DMS 273 (cell line): ENCODE results near the gene CDC42EP5.
"Not testable (repeated sequence)": the region's sequence is repeated elsewhere in the genome, so short reads cannot be mapped to it uniquely, and the experiment has no call there.

ENCODE experiments used
- DNase-seq: peaks from one replicate; lab custom pipeline; 2025; ENCODE audit not compliant: unreplicated experiment; lab: John Stamatoyannopoulos, UW

Gene CDC42EP5

DNA sequence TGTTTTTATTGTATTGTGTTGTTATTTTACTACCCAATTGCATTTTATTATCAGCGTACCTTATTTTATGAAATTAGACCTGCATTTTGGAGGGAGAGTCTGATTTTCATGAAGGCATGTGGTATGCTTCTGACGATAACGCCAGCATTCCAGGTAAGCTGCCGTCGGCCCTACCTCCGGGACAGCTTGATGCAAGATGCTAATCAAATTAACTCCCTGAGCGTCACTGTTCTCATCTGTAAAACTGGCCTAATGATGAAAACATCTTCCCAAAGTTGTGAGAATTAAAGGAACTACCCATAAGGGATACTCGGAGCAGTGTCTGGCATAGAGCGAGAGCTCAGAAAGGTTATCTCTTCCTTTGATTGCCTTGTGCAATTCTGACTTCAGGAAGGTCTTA, 16.7 kb upstream of the CDC42EP5 start:
- DNase-seq: no peak

- no peak for DNase-seq
Observed at GRCh38 chr19:54489341-54489740, 16.2 kb upstream of the CDC42EP5 start.

- DNase-seq: no peak
Observed at GRCh38 chr19:54485851-54486250, 12.8 kb upstream of the CDC42EP5 start.

DNA sequence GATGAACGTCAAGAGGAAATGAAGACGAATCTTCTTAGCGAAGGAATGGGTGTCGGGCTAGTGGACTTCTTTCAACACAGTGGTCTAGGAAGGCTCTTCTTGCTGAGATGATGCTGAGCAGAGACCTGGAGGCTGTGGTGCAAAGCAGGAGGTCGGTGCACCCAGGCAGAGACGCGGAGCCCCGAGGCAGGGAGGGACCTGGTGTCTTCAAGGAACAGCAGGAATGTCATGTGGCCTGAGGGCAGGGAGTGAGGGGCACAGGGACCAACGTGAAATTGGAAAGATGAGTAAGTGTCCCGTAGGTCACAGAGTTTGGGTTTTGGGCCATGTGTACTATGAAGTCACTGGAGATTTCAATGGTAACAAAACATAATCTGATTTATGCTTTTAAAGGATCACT, 11.4 kb upstream of the CDC42EP5 start:
- DNase-seq: no peak

DNA sequence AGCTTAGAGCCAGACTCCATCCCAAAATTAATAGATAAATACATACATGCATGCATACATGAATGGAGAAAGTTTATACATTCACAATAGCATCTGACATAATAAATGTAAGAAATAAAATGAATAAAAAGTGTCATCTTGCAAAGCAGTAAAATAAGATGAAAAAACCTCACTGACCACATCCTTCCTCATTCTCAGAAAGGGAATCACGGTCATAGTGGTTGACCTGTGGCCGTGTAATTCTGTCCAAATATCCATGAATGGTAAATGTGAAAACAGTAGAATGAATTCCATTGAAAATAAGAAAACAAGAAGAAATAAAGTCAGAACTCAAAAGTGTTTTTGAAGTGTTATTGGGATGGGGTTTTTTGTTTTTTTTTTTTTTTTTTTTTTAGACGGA, 9.8 kb upstream of the CDC42EP5 start:
- no peak for DNase-seq

DNA sequence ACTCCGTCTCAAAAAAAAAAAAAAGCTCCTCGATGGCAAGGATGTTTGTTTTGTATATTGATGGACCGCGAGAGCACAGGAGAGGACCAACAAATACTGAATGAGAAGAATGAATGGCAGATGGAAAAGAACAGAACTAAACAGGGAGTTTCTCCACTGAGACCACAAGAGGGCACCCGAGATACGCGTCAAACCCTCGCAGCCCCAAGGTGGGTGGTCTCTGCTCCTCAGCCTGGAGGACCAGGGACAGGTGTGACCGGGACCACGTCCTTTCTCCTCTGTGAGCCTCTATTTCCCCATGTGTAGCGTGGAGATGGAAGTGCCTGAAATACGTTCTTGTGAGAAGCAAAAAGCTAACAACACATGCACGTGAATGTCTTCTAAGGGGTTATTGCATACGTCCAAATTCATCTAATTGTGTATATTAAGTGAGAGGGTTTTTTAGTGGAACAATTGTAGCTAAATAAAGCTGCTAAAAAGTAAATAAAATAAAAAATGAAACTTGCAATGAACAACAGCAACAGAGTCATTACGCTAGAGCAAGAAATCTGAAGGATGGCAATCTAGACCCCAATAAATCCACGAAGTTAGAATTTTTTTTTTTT, 8.3 kb upstream of the CDC42EP5 start:
- peak; percentile 71 for DNase-seq

- DNase-seq: no peak
Observed at GRCh38 chr19:54480051-54480450, 7.0 kb upstream of the CDC42EP5 start.

GRCh38 chr19:54478677-54479266, 5.7 kb upstream of the CDC42EP5 start:
- peak; percentile 74 for DNase-seq

DNA sequence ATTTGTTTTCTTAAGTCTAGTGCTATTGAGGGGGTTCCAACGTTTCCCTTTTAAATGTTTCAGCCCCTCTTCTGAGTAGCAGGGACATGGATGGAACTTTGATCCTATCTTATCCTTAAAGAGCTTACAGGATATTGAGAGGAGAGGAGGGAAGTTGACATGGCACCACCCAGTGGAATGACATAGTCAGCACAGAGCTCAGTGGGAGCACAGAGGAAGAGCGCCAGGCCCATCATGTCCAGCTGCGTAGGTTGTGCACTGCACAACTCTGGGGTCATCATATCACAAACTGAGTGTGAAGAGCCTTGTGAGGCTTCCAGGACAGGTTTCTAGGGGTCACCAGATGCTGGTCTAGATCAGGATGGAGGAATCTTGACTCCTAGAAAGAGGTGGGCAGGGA, 4.6 kb upstream of the CDC42EP5 start:
- no peak for DNase-seq

- no peak for DNase-seq
Observed at GRCh38 chr19:54475706-54476105, 2.6 kb upstream of the CDC42EP5 start.

GRCh38 chr19:54473892-54474372, 836 bp upstream of the CDC42EP5 start:
- DNase-seq: no peak

DNA sequence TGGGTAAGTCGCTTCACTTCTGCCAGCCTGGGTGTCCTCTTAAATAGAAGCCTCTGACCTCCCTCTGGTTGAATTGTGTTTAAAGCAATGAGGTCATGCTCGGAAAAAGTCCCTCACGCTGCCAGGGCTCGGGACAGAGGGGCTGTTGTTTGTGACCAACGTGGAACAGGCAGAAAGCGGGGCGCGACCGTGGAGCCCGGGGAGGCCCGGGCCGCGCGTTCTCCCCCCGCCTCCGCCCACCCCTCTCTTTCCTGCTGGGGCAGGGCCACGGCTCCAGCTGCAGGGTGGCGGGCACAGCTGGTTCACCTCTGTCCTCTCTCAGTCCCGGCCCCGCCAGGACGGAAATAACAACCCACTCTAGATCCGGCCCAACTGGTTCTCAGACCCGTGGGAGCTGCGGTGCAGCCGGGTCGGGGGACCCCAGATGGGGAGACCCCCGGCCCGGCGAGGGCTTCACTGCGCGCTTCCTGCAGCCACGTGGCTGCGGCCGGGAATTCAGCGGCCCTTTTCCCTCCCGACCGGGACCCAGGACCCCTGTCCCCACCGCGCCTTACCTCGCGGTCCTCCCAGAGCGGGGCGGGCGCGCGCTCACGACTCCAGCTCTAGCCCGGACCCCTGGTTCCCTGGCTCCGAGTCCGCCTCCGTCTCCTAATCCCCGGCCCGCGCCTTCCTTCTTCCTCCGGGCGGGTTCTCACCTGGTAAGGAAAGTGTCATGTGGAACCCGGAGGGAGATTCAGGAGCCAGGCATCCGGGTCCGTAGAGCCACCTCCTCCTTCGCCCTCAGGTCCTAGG, 1.9 kb downstream of the CDC42EP5 start:
- no peak for DNase-seq

GRCh38 chr19:54470276-54470887, 2.7 kb downstream of the CDC42EP5 start:
- no peak for DNase-seq

DNA sequence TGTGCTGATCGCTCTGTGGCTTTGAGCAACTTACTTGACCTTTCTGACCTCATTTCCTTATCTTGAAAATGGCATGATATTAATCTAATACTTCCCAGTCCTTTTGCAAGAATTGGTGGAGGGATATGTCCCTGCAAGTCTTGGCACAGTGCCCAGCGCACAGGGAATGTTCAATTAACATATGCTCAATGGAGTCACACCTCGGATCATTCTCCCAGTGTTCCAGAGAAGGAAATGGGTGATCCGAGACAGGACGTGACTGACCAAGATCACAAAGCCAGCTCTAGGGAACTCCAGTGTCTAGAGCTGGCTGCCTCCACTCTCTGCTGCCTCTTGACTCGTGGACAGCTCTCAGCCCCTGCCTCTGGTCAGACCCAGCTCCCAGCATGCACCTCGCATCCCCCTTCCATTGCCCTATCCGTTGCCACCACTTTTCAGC, 3.6 kb downstream of the CDC42EP5 start:
- peak; percentile 44 for DNase-seq

- not testable (repeated sequence) for DNase-seq
Observed at GRCh38 chr19:54466110-54466480, 7.0 kb downstream of the CDC42EP5 start.

DNA sequence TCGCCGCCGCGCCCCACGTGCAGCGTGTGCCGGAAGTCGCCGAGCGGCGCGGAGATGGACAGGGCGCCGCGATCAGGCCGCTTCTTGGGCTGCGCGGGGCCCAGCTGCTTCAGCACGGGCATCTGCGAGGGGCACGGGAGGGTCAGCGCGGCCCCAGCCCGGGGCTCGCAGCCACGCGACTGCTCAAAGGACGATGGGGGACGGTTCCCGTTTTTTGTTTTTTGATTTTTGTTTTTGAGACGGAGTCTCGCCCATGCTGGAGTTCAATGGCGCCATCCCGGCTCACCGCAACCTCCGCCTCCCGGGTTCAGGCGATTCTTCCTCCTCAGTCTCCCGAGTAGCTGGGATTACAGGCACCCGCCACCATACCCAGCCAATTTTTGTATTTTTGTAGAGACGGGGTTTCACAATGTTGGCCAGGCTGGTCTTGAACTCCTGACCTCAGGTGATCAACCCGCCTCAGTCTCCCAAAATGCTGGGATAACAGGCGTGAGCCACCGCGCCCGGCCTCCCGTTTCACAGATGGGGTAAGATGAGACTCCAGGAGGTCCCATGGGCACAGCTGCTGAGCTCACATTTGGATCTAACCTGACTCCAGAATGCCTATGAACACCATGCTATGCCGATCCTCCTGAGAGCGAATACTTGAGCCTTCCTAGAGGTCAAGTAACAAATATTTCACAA, 7.5 kb downstream of the CDC42EP5 start:
- peak; percentile 26 for DNase-seq

DNA sequence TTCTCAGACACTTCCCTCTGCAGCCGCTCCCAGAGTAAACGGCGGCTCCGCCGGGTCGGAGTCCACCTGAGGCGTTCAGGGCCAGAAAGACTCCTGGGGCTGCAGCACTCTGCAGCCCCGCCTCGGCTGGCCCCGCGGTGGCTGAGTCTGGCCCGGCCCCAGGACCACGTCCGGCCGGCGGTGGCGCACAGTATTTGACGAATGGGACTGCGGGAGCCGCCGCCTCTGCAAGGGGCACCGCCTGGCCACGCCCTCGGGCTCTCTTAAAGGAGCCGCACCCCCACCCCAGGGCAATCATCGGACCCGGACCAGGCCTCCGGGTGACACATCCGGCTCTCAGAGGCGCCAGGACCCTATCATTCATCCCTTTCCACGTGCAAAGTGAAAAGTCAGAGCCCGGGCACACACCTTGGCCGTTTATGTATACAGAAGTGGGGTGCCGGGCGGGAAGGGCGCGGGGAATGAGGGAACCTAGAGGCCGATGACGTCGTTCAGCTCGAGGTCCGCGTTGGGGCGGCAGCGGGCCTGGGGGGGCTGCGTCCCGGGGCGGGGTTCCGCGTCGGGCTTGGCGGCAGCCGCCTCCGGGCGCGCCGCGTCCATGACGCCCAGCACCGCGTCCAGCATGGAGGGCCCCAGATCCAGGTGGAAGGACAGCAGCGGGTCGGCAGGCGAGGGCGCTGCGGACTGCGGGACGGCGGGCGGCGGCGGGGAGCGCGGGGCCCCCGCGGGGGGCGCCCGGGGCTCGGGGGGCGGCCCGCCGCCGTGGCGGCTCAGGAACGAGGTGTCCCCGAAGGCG, 8.3 kb downstream of the CDC42EP5 start:
- DNase-seq: peak; percentile 88

- DNase-seq: peak; percentile 93
Observed at GRCh38 chr19:54464044-54464629, 9.0 kb downstream of the CDC42EP5 start.

DNA sequence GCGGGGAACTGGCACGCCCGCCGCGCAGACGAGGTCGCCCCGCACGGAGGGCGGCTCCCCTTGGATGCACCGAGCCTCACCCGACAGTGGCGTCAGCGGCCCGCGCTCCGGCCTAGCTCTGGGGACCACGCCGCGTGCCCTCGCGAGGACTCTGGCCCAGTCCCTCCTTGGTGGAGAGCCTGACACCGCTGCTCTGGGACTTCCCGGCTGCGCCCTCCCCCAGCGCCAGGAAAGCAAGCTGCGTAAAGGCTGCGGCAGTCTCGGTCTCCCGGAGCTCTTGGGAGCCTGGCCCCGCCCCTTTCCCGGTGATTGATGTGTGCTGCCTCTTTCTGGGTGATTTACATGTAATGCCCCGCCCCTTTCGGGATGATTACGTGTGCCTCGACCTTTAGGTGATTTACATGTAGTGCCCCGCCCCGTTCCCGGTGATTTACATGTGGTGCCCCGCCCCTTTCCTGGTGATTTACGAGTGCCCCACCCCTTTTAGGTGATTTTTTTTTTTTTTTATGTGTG, 9.5 kb downstream of the CDC42EP5 start, which contains the start of gene LENG9:
TSS of gene LENG9 (minus strand) at position 248 of the 513 bp plus-strand sequence. CDS start 252 bp downstream, outside the sequence.
- DNase-seq: peak; percentile 97
